Femur (tissue), 1 donor: Measurements from ENCODE around the gene LRP1B.

Experiments used
- DNase-seq: peaks from one replicate; pipeline ENCODE4 v3.0.0-alpha.2; 2017

LRP1B gene

DNA sequence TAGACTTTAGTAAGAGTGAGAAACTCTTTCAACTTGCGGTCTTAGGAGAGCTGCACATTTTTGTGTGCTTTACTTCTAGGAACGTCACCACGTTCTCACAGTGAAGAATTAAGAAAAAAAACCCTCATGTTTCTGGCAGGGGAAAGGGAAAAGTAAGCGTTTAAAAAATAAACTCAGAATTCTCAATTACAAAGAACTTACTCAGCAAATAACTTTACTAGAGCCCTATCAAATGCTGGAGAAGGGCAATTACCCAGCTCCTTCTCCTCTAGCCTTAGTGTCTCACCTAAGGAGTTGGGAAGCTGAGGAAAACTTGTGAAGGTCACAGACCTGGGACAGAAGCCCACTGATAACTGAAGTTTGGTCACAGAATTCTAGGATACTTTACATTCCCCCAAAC, 1500.3 kb downstream of the LRP1B start:
- DNase-seq: no peak

DNA sequence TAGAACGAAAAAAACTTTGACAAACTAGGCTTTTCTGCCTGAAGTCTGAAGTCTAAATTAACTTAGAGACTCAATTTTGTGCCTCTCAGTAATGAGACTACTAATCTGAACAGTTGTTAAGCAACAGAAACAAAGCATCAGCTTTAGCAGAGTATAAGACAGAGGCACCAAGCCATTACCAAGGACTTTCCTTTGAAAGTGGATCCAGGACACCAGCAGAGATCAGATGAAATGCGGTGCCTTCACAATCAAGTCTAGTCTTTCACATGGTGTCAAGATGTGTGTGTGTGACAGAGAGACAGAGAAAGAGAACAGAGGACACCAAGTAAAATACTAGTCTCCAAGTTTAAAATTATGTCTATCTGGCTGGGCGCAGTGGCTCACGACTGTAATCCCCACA, 1502.9 kb downstream of the LRP1B start:
- DNase-seq: no peak

DNA sequence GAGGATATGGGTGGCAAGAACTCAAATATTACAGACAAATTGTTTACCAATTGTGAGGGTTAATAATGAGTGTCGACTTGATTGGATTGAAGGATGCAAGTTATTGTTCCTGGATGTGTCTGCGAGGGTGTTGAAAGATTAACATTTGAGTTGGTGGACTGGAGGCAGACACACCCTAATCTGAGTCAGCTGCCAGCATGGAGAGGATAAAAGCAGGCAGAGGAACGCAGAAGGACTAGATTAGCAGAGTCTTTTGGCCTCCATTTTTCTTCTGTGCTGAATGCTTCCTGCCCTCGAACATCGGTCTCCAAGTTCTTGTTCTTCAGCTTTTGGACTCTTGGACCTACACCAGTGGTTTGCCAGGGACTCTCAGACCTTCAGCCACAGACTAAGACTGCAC, 1503.7 kb downstream of the LRP1B start:
- DNase-seq: no peak

DNA sequence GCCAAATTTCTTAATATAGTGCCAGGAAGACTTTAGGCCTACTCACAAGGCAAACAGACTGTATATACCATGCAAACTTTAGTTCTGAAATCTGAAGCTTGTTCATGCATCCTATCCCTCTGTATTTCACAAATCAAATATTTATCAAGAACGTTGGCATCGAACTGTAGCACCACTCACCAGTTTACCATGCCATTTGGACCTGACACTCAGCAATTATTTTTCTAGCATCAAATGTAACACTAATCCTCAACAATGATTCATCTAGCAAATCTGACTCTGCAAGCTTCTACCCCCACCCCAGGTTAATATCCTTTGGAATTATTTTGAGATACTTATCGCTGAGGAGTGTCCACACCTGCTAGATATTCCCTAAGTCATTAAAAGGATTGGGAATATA, 1506.6 kb downstream of the LRP1B start:
- DNase-seq: no peak

DNA sequence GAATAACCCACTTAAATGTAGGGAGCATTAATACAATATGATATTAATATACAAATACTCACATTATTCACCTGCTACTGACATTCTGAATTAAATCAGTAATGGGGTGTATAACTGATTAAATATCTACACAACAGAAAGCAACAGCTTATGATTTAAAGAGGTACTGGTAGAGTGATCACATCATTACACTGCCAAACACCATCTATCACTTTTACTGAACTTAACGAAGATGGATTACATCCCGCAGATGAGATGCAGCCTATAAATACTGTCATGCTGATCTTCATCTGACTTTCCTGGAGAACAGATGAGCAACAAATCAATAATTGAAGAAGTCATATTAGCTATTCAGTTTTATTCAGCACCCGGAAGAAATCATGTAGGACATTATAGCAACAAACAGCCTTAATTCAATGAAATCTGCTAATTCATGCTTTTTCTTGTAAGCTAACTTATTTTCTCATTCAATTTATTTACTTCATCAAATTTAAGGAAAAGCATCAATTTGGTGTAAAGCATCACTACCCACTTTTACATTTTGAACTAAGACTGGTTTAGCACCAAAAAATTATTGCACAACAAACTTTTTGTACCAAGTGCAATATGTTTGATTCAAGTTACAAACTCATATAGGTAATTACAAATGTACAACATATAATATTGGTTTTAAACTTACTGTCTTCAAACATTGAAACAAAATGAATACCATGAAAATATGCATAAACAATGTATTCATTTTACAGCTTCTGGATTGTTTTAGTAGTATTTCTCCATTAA, 1509.0 kb downstream of the LRP1B start:
- DNase-seq: no peak

DNA sequence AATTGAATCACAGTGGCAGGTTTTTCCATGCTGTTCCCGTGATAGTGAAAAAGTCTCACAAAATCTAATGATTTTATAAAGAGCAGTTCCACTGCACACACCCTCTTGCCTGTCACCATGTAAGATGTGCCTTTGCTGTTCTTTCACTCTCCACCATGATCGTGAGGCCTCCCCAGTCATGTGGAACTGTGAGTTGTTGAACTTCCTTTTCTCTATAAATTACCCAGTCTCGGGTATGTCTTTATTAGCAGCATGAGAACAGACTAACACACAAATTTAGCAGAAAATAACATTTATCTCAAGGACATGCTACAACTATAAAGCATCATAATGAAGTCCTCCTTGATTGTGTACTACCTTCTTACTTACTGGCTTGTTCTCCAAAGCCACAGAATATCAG, 1526.0 kb downstream of the LRP1B start:
- DNase-seq: no peak

DNA sequence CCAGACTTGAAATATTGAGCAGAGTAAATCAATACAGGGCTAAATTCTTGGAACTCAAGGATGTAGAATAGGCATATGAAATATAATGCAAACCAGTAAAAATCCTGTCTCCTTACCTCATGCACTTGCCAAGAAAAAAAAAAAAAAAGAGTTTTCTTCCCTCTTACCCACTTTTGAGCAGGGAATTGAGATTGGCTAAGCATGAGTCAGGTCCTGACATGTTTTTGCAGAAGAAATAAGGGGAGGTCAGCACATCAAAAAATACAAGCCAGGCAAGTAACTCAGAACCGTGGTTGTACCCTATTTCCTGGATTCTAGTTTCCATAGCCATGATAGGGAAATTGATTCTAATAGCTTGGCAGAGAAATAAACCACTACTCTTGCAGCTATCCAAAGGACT, 1526.7 kb downstream of the LRP1B start:
- no peak for DNase-seq

DNA sequence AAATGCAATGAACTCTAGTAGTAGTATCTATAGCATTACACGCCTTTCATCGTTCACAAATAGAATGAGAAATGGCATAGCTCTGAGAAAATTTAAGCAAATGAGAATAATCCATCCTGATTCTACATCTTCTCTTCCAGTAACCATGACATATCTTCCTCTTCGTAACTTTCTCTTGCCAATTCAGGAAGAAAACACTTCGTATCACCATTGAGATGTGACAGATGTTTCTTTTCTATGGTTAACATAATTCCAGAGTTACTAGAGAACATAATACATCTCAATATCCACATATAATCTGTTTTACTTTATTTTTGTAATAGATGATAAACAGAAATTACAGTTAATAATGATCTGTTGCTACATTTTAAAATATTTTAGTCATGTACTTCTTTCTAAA, 1527.4 kb downstream of the LRP1B start:
- DNase-seq: no peak

DNA sequence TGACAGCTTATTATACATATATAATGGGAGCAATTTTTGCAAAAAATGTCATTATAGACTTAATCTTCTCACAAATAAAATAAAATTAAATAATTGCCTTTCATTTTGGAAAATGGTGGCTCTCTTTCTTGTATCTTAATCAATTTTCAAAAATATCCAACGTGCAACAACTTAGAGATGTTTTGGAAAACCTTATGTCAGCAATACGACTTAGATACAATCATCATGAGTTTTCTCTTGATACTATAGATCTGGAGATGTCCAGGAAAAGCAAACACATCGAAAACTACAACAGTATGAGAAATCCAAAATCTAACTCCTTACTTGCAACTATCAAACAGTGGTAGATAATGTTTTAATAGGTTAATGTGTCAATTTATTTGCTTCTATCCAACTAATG, 1529.0 kb downstream of the LRP1B start:
- DNase-seq: no peak

DNA sequence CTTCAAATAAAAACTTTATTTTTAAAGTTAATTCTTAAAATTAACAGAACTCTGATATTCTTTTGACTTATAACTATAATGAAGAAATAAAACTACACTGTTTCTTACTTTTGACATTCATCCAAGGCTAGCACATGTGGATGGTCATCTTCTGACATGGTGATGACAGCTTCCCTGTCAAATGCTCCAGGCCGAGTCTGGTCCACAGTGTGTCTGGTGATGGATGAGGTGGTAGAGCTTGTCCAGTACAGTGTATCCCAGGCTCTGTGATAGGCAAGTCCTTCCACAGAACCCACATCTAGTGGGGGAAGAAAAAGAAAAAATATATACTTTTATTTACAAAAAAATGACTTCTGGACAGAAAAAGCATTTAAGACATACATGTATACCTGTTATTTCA, 1529.5 kb downstream of the LRP1B start:
- no peak for DNase-seq

DNA sequence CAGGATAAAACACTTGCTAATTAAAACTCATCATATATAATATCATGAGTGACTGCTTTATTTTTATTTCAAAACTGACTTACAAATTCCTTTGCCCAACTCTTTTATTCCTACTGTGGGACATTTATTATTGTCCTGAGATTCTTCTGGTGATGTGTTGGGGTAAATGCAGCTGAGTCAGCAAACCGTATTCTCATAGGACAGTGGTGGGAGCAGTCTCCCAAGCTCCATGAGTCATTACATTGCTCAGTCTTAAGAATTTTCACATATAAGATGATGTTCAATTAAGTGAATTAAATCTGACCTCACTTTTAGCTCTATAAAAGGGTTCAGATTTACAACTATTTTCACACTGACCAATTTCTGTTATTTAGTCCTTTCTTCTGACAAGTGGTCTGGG, 1530.7 kb downstream of the LRP1B start:
- DNase-seq: no peak

DNA sequence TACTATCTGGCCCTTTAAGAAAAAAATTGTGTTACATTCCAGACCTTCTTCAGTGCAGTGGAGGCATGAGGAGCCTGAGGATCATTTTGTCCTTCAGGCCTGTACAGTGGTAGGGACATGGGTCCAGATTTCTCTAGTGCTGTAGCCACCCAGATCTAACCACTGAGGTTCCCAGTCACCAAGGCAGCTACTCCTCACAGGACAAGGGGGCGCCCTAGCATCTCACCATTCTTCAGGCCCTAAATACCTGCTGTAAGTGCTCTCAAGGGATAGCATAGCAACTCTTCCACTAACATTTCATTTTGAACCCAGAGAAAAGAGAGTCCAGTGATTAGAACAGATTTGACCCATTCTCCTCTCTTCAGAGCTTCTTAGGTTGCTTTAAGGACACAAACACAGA, 1533.0 kb downstream of the LRP1B start:
- no peak for DNase-seq

DNA sequence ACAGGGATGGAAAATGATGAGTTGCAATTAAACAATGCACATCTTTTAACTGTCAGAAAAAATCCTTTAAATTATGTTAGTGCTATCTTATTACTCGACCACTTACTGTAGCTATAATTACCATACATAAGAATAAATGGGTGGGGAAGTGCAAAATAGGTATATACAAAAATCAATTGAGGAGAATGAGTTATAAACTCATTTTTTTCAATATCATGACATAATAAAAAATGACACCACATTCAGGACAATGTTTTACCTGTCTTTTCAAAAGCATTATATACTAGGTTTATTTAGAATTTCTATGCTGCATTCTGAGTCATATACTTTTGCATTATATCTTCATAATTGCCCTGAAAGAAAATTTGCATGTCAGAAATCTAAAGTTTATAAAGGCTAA, 1533.6 kb downstream of the LRP1B start:
- DNase-seq: no peak

DNA sequence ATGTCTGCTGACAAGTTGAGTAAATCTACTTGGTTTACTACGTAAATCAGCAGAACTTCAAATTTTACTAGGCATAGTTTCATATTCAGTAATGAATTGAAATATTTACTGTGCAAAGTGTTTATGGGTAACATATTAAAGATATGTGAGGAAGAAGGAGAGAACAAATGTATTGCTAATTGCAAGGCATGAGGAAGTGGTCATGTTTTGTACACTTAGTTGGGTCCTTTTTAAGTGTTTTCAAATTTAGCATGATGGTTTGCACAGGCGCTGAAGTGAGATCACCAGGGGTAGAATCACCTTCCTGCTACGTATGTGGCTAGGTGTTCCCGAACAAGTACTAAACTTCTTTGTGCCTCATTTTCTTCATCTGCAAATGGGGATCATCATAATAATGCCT, 1534.4 kb downstream of the LRP1B start:
- DNase-seq: no peak

DNA sequence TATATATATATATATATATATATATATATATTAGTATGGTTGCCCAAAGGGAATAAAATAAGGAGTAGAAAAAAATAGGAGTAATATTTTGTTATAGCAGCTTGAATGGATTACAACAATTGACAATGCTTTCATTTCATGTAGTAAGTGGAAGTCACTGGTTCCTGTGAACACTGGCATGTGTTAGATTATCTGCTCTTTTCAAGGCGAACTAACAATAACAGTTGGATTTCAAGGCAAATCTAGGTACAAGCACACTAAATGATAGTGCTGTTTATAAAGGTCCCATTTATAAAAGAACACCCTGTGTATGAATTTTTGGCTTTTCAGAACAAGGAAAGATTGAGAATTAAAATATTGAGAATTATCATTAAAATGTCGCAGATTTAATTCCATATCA, 1535.7 kb downstream of the LRP1B start:
- no peak for DNase-seq

DNA sequence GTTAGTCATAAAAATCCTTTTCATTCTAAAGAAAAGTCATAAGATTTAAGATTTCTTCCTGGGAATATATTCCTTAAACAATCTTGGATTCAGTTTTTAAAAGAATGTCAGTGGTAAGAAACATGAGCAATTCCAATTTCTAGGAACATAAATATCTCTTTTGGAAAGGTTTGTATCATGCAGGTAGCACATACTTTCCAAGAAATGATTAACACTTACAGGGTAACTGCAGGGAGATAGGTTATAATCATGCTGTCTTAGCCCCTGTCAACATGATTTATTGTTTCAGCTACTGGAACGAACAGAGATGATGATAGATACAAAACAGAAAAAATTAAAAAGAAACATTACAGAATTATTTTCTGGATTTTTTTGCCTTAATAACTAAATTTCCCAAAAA, 1537.7 kb downstream of the LRP1B start:
- DNase-seq: no peak

DNA sequence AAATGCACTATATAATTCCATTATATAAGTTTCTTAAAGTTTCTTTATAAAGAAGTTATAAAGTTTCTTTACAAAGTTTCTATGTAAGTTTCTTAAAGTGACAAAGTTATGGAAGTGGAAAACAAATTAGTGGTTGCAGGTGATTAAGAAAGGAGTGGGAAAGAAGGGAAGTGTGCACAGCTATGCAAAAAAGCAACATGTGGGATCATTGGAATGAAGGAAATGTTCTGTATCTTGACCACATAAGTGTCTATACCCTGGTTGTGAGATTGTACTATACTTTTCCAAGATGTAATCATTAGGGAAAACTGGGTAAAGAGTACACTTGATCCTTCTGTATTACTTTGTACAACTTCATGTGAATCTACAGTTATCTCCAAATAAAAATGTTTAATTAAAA, 1541.1 kb downstream of the LRP1B start:
- no peak for DNase-seq

DNA sequence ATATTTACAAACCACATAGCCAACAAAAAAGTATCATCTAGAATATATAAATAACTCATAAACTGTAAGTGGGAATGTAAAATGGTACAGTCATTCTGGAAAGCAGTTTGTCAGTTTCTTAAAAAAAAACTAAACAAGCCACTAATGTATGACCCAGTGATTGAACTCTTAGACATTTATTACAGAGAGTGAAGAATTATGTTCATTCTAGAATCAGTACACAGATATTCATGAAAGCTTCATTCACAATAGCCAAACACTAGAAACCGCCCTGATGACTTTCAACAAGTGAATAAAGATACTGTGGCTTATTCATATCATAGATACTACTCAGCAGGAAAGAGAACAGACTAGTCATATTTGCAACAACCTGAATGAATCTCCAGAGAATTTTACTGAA, 1541.5 kb downstream of the LRP1B start:
- DNase-seq: no peak

DNA sequence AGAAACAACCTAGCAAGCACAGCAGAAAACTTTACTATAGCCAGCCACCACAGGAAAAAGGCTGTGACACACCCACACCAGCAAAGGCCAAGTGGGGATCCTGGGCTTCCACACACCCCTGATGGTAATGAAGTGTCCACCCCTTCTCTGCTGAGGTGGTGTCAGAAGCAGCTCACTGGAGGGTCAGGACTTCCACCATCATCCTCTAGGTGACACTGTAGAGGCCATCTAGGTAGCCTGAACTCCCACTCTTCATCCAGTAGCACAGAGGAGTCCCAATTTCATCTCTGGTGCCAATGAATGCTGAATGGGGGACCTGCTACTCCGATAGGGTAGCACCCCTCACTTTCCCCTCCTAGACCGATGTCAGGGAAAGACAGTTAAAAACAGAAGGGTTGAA, 1544.4 kb downstream of the LRP1B start:
- DNase-seq: no peak

DNA sequence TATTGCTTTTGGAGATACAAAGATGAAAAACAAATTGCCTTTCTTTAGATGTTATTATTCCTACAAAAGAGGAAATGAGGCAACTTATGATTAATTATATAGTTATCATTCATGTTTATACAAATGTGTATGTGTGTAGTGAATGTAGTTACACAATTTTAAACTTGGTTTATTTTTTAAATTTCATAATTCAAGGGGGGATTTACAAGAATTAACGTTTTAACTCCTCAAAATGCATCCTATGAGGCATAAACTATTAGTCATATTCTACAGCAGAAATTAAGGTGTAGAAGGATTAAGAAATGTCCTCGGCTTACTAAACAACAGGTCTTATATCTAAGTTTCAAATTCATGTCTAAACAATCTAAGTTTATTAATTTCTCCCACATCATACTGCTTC, 1545.8 kb downstream of the LRP1B start:
- no peak for DNase-seq

DNA sequence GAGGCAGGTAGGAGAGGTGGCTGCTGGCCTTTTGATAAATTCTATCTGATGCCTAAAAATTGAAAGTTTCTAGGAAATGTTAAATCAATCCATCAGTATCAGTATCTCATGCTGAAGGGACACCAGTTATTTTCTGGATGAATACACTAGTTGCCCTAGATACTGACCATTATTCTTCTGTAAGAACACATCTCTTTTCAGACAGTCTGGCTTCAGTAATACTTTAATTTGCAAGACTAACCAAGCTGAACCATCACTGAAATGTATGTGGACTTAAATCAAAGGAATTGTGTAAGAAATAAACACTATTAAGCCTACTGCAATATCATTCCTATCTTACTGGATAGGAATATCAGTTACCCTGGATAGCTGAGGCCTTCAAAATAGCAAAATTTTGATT, 1546.3 kb downstream of the LRP1B start:
- no peak for DNase-seq

DNA sequence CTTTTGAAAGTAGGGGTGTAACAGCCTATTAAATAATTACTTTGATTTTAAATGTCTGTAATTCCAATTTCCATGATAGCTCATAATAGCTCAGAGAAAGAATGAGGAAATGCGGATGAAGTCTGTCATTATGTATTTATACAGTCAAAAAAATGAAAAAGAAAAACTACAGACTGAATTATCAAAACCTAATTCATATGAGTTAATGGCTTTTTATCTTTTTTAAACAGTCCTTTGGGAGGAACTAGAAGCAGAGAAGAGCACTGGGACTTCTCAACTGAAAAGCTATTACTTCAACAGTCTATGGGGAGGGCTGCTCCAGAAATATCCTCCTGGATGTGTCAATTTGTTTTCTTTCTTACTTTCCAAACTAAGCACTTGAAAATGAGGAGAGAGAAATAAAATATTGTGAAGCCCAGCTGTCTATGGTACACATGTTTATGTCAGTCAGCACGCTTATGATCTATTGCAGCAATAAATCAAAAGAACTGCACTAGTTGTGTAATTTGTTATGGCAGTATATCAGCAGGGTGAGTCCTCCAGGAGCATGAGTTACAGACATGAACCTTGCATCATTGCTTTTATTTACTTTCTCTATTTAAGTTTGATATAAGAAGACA, 1550.2 kb downstream of the LRP1B start:
- DNase-seq: no peak

DNA sequence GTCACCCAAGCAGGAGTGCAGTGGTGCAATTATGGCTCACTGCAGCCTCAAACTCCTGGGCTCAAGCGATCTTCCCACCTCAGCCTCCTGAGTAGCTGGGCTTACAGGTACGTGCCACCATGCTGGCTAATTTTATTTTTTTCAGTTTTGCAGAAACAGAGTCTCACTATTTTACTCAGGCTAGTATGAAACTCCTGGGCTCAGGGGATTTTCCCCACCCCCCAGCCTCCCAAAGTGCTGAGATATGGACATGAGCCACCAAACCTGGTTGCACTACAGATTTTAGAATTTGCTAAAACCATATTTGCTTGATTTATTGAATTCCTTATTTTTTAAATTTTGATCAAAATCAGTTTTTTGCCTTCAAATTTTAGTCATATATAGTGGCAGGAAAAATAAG, 1553.4 kb downstream of the LRP1B start:
- no peak for DNase-seq

DNA sequence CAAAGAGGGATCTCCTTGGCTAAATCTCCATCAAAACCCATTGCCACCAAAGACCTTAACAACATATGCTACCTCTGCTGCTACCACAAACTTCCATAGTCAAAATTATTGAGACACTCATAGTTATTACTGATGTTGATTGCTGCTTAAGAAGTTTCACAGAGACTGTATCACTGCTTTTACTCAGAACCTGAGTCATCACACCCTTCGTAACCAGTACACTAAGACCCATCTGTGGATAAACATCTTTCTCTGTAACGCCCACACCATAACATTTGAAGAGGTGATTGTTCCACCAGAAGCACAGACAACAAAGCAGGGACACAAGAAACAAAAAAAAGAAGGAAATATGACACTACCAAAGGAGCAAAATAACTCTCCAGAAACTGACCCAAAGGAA, 1563.1 kb downstream of the LRP1B start:
- DNase-seq: no peak

DNA sequence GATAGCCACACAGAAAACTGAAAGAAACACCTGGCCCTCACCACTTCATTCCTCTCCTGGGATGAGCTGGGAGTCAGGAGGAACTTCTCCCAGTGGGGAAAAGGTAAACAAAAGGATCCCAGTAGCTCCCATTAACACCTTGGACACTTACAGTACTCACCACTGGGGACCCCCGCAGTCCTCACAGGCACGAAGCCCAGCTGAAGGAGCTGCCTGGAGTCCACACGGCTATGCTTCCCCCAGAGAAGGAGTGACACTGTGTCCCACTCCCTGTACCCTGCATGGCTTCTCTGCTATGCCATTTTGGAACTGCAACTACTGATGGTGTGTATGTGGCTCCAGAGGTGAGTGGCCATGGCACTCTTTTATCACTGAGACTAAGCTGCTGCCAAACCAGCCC, 1565.1 kb downstream of the LRP1B start:
- no peak for DNase-seq
